Omental fat pad (tissue), 4 donors: ENCODE measurements around the gene ATG9A. TPM values are rescaled to one million over a fixed set of nuclear protein-coding genes. Genes with fewer than 3 reads are reported as not detected.

Experiments used
- ATAC-seq: fragments of 150-250 bp; one replicate; pipeline ENCODE4 v1.9.1; 2016; ENCODE audit warnings: mild to moderate bottlenecking, moderate library complexity; ENCODE audit not compliant: low FRiP score
- DNase-seq: peaks from one replicate; pipeline ENCODE4 v3.0.0-alpha.2; 2019; ENCODE audit warnings: low spot score
- CTCF ChIP-seq, 3 donors: fragments of 450-650 bp; IDR thresholded peaks; one replicate each; pipeline ENCODE4 v1.5.1; 2016 to 2017; ENCODE audit warnings: antibody characterized with exemption in 3 of 3, mild to moderate bottlenecking in 3 of 3, moderate library complexity in 2 of 3
- total RNA-seq, 4 donors: library from RNA; depleted of rRNA; stranded (reverse); fragments of >200 nt; gene quantifications; one replicate each; pipeline ENCODE4 v1.1.0, GENCODE V29; 2016

Gene ATG9A
- total RNA-seq, 4 donors from 2014 or later, result 24.4 to 52.2 (median 38.6) TPM

DNA sequence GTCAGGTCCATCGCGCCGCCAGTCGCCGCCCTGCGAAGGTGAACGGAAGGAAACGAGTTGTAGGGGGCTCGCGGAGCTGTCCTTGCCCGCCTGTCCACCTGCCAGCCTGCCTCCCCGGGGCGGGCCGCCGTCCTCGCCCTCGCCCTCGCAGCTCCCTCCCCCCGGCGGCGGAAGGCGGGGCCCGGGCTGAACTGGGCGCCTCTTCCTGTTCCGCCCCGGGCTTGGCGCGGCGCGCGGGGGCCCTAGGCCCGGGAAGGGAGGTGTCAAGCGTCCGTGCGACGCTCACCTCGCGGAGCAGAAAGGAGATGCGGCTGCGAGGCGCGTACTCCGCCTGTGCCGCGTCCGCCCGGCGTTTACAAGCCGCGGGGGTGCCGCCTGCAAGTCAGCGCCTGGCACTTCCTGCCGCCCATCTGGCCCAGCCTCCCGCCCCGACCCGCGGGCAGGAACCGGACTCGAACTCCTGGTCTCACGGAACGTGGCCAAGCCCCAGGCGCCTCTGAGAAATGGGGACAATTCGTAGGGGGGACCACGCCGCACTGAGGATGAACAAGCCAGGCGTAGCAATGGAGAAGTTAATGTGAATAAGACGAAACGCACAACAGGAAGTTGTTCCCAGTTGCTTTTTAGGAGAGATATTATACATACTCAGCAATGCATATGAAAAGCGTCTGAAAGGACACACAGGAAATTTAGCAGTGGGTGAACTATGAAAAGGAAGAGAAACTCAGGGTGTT lies 52.5 kb downstream of the ATG9A start, which contains the start of gene CNPPD1:
Gene CNPPD1, minus strand, starts transcription at position 108 of the 734 bp plus-strand sequence. Its CDS starts 97 bp downstream, at position 11.
- DNase-seq, result peak; percentile 36
- TF ChIP-seq CTCF (IDR thresholded peaks at IDR 0.05), result no peak
- ATAC-seq, result peak; percentile 78

DNA sequence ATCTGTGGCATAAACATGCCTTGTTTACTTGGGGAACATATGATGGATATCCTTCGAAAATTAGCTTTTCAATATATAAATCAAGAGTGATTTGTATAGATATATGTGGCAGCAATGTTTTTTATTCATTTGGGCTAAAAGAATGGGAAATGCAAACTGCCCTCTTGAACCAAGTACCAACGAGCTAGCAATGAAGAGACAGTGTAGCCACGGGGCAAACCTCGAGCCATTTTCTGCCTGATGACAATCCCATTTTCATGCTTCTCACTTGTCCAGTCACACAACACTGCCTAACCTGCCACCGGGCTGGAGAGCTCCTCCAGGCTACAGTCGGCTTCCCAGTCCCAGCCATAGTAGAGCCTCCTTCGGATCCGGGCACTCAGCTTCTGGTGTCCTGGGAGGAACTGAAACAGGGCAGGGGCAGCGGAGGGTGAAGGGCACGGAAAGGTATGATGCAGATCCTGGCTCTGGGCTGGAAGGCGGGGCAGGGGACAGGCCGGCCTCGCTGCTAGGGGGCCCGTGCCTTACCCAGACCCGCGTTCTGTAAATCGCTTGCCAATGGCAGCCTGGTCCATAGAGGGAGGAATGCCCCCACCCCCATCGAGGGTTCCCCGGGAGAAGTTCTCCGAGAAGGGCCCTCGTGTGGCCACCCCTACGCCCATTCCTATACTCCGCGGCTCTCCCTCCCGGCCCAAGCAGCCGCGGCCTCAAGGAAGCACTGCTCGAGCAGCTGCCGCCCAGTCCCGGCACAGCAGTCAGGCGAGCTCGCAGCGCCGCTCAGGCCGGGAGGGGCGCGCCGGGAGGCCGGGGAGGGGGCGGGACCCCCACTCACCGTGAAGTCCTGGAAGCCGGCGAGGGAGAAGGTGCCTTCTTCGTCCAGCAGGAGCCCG lies 53.3 kb downstream of the ATG9A start:
- ATAC-seq, result peak; percentile 38
- peak; percentile 30 for DNase-seq
- TF ChIP-seq CTCF (IDR thresholded peaks at IDR 0.05), result no peak

DNA sequence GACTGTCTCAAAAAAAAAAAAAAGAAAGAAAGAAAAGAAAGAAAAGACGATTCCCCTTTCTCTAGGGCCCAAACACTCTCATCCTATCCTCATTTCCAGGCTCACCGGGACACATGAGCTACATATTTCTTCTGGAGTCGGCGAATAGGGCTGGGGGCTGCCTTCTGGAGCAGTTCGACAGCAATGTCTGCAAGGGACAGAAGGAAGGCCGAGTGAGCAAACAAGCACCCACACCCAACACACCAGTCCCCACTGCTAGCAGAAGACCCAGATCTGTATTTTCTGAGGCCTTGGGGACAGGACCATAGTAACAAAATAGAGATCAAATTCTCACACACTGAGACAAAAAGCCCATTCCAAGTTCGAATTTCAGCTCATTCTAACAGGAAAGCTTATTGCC lies 54.0 kb downstream of the ATG9A start:
- DNase-seq (no peak), ATAC-seq (no peak)
- no peak for TF ChIP-seq CTCF (IDR thresholded peaks at IDR 0.05)

DNA sequence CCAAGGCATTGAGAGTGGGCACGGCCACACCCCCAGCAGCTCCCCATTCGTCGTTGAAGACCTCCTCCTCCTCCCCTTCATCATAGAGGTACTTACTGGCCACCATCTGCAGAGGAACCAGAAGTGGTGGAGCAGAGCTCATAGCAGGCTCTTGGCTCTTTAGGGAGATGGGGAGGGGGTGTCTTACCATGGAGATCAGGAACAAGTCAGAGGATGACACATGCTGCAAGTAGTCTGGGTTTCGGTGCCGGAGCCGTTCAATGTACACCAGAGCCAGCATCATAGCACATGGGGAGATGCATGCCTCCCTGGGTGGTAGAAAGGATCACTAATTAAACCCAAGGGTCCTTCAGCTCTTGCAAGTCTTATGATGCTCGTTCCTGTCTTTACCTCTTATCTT lies 54.6 kb downstream of the ATG9A start:
- no peak for TF ChIP-seq CTCF (IDR thresholded peaks at IDR 0.05)
- DNase-seq (no peak), ATAC-seq (no peak)

DNA sequence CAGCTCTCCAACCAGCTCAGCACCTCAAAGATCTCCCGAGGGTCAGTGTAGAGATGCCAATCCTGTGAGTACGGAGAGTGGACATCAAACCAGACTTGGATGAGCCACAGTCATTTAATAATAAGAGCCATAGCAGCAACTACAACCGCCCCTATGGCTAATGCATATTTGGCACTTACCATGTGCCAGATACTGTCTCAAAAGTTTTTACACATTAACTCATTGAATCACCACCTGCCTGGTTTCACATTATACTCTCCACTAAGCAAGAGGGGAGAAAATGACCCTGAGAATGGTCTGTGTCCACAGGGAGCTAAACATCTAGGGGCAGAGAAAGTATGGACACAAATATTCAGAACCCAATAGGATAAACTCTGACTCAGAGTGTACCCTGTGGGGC lies 55.3 kb downstream of the ATG9A start:
- DNase-seq (no peak), ATAC-seq (no peak)
- no peak for TF ChIP-seq CTCF (IDR thresholded peaks at IDR 0.05)

- no peak for TF ChIP-seq CTCF (IDR thresholded peaks at IDR 0.05)
- ATAC-seq (no peak), DNase-seq (no peak)
Observed at GRCh38 chr2:219173176-219173575, 56.3 kb downstream of the ATG9A start.
